Measurements from ENCODE around the gene GNB2. TPM values are rescaled to one million over a fixed set of nuclear protein-coding genes. Genes with fewer than 3 reads are reported as not detected.
A peak's percentile ranks its signal among the peaks of the same experiment; 100 is the strongest.

Gene GNB2
- total and polyA plus RNA-seq, 2 of the 13 experiments (the other 11 are each of a cell fraction or from before 2014, with no cell fraction given), result 48.3 to 67.1 TPM

- no peak for TF ChIP-seq MAX (IDR thresholded peaks at IDR 0.05)
- no peak for TF ChIP-seq LCORL (IDR thresholded peaks at IDR 0.05)
- TF ChIP-seq LCORL (CRISPR knock-in tag; IDR thresholded peaks at IDR 0.05), result 0 out of 2 replicates have a peak, but pooled peaks have one; percentile 44
- TF ChIP-seq TBX3 (IDR thresholded peaks at IDR 0.05; ENCODE audit: borderline replicate concordance), result no peak
- no peak for TF ChIP-seq ZMYM2 (CRISPR knock-in tag; IDR thresholded peaks at IDR 0.05)
- TF ChIP-seq IKZF5 (CRISPR knock-in tag; IDR thresholded peaks at IDR 0.05), result peak; percentile 63; the same call in 1 of the 2 replicates
- TF ChIP-seq ZNF414 (CRISPR knock-in tag; IDR thresholded peaks at IDR 0.05), result peak; percentile 77; the same call in 1 of the 2 replicates
- TF ChIP-seq CSRNP2 (CRISPR knock-in tag; conservative IDR thresholded peaks at IDR 0.05; ENCODE audit: low read depth), result no peak
- no peak for TF ChIP-seq GMEB2 (CRISPR knock-in tag; IDR thresholded peaks at IDR 0.05; ENCODE audit: low read depth)
- TF ChIP-seq DMAP1 (CRISPR knock-in tag; IDR thresholded peaks at IDR 0.05), result no peak
- no peak for TF ChIP-seq ZNF256 (CRISPR knock-in tag; conservative IDR thresholded peaks at IDR 0.05)
- TF ChIP-seq POLR2AphosphoS5 (IDR thresholded peaks at IDR 0.05; ENCODE audit: low read depth, low read length), result no peak
- TF ChIP-seq NCOA1 (CRISPR knock-in tag; IDR thresholded peaks at IDR 0.05), result peak; percentile 67; the same call in 1 of the 2 replicates
- TF ChIP-seq ZFP36L1 (CRISPR knock-in tag; IDR thresholded peaks at IDR 0.05), result peak; percentile 70; the same call in 1 of the 2 replicates
- TF ChIP-seq SALL2 (CRISPR knock-in tag; IDR thresholded peaks at IDR 0.05), result peak; percentile 88
- TF ChIP-seq TGIF2 (CRISPR knock-in tag; IDR thresholded peaks at IDR 0.05), result peak; percentile 80
- peak; percentile 71 for TF ChIP-seq THAP11 (CRISPR knock-in tag; IDR thresholded peaks at IDR 0.05)
- no peak for TF ChIP-seq ADNP (CRISPR knock-in tag; IDR thresholded peaks at IDR 0.05)
- peak; percentile 72; the same call in 1 of the 2 replicates for TF ChIP-seq LBX2 (CRISPR knock-in tag; IDR thresholded peaks at IDR 0.05; ENCODE audit: borderline replicate concordance)
- TF ChIP-seq HOXA5 (CRISPR knock-in tag; IDR thresholded peaks at IDR 0.05), result peak; percentile 90
- no peak for TF ChIP-seq SIN3B (IDR thresholded peaks at IDR 0.05; ENCODE audit: low read length)
- 0 out of 2 replicates have a peak, but pooled peaks have one; percentile 69 for TF ChIP-seq CHCHD3 (CRISPR knock-in tag; IDR thresholded peaks at IDR 0.05)
- peak; percentile 86 for TF ChIP-seq HIVEP1 (CRISPR knock-in tag; IDR thresholded peaks at IDR 0.05)
- TF ChIP-seq MTA3 (CRISPR knock-in tag; IDR thresholded peaks at IDR 0.05), result no peak
- no peak for TF ChIP-seq ISX (CRISPR knock-in tag; conservative IDR thresholded peaks at IDR 0.05)
These were observed 17.4 kb upstream of the GNB2 start, which contains the start of gene ACTL6B (continued) for GRCh38 chr7:100655908-100656674.
